ENCODE results near the gene C5orf24. TPM values are rescaled to one million over a fixed set of nuclear protein-coding genes. Genes with fewer than 3 reads are reported as not detected.

C5orf24 gene
- total and polyA plus RNA-seq, 2 experiments from 2014 or later = 36.4 to 41.2 TPM

DNA sequence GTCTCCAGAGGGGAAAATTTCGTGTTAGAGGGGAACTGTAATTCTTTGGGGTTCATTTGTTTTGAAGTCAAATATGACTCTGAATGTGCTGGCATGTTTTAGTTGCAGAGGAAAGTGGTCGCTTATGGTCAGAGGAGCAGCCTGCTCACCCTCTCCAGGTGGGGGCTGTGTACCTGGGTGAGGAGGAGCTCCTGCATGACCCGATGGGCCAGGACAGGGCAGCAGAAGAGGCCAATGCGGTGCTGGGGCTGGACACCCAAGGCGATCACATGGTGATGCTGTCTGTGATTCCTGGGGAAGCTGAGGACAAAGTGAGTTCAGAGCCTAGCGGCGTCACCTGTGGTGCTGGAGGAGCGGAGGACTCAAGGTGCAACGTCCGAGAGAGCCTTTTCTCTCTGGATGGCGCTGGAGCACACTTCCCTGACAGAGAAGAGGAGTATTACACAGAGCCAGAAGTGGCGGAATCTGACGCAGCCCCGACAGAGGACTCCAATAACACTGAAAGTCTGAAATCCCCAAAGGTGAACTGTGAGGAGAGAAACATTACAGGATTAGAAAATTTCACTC lies 41.9 kb downstream of the C5orf24 start:
- Histone ChIP-seq H3K9me3 (ENCODE audit: low read depth) (no peaks in the 10 kb centered on the region), H3K27me3 (replicated peaks; ENCODE audit: insufficient read depth) (no peaks in the 10 kb centered on the region), H3K4me3 (no peak overlapping the region), H3K4me1 (ENCODE audit: insufficient read depth) (no peaks in the 10 kb centered on the region), H3K4me2 (ENCODE audit: unreplicated experiment) (no peak overlapping the region), H3K36me3 (ENCODE audit: low read depth) (no peaks in the 10 kb centered on the region; the same call in 1 of the 2 replicates), H3K9me2 (ENCODE audit: insufficient read depth) (no peaks in the 10 kb centered on the region), H3K9ac (no peak overlapping the region), H3K27ac (no peak overlapping the region), H4K20me1 (ENCODE audit: insufficient read depth) (no peaks in the 10 kb centered on the region), H3F3A (ENCODE audit: insufficient read depth) (no peaks in the 10 kb centered on the region), H2AFZ (no peak overlapping the region), H3K79me2 (ENCODE audit: insufficient read depth) (peaks cover 94% of the 10 kb centered on the region)
- no peak for DNase-seq
- TF ChIP-seq EZH2 (IDR thresholded peaks at IDR 0.05; ENCODE audit: insufficient read depth, poor library complexity, severe bottlenecking) (no peak), EZH2phosphoT487 (IDR thresholded peaks at IDR 0.05; ENCODE audit: insufficient read depth, low read depth) (no peak)
- WGBS, 2 experiments (ENCODE audit: low coverage in 1 of 2, low lambda C conversion rate in 2 of 2, missing lambda C conversion rate in 2 of 2) = 88 to 92% methylated on average over 14 of the region's 14 CpGs
- in situ Hi-C loops (cut with MboI) = no loop called here

DNA sequence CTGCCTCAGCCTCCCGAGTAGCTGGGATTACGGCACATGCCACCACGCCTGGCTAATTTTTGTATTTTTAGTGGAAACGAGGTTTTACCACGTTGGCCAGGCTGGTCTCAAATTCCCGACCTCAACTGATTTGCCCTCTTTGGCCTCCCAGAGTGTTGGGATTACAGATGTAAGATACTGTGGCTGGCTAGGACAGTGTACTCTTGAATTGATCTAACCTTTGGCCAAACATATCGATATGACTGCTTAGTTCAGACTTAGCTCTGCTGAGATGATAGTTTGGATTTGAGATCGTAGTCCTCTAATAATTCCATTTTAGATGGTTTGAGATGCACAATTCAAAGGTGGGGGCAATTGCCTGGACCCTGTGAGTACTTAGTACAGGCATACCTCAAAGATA lies 43.6 kb downstream of the C5orf24 start:
- peaks cover 80% of the 10 kb centered on the region for H3K79me2 ChIP-seq (ENCODE audit: insufficient read depth)
- H3K36me3 ChIP-seq (ENCODE audit: low read depth) = peaks cover under 1% of the 10 kb centered on the region; the same call in 1 of the 2 replicates
- H3K4me3 ChIP-seq = no peak overlapping the region
- H3K9ac ChIP-seq = no peak overlapping the region
- no peaks in the 10 kb centered on the region for H3K27me3 ChIP-seq (replicated peaks; ENCODE audit: insufficient read depth)
- WGBS, 2 experiments (ENCODE audit: low coverage in 1 of 2, low lambda C conversion rate in 2 of 2, missing lambda C conversion rate in 2 of 2) = 93 to 95% methylated on average over 8 of the region's 8 CpGs
- no peaks in the 10 kb centered on the region for H4K20me1 ChIP-seq (ENCODE audit: insufficient read depth)
- no peaks in the 10 kb centered on the region for H3K4me1 ChIP-seq (ENCODE audit: insufficient read depth)
- no peak overlapping the region for H3K4me2 ChIP-seq (ENCODE audit: unreplicated experiment)
- in situ Hi-C loops (cut with MboI) = no loop called here
- H2AFZ ChIP-seq = no peak overlapping the region
- no peaks in the 10 kb centered on the region for H3K9me2 ChIP-seq (ENCODE audit: insufficient read depth)
- H3K9me3 ChIP-seq (ENCODE audit: low read depth) = no peaks in the 10 kb centered on the region
- H3K27ac ChIP-seq = no peak overlapping the region
- DNase-seq = no peak
- no peaks in the 10 kb centered on the region for H3F3A ChIP-seq (ENCODE audit: insufficient read depth)
- TF ChIP-seq EZH2 (IDR thresholded peaks at IDR 0.05; ENCODE audit: insufficient read depth, poor library complexity, severe bottlenecking) (no peak), EZH2phosphoT487 (IDR thresholded peaks at IDR 0.05; ENCODE audit: insufficient read depth, low read depth) (no peak)

DNA sequence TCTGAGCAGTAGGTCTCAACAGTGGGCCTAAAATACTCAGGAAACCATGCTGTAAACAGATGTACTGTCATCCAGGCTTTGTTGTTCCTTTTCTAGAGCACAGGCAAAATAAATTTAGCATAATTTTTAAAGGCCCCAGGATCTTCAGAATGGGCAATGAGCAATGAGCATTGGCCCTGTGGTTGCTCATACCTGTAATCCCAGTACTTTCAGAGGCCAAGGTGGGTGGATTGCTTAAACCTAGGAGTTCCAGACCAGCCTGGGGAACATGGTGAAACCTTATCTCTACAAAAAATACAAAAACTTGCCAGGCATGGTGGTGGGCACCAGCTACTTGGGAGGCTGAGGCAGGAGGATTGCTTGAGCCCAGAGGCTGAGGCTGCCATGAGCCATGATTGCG lies 45.7 kb downstream of the C5orf24 start:
- Histone ChIP-seq H3F3A (ENCODE audit: insufficient read depth) (no peaks in the 10 kb centered on the region), H3K4me3 (no peak overlapping the region), H3K27me3 (replicated peaks; ENCODE audit: insufficient read depth) (no peaks in the 10 kb centered on the region), H3K36me3 (ENCODE audit: low read depth) (peaks cover 3% of the 10 kb centered on the region; the same call in 1 of the 2 replicates), H3K79me2 (ENCODE audit: insufficient read depth) (peaks cover 58% of the 10 kb centered on the region), H3K4me2 (ENCODE audit: unreplicated experiment) (no peak overlapping the region), H4K20me1 (ENCODE audit: insufficient read depth) (no peaks in the 10 kb centered on the region), H3K9me3 (ENCODE audit: low read depth) (no peaks in the 10 kb centered on the region), H3K27ac (no peak overlapping the region), H3K9ac (no peak overlapping the region), H3K9me2 (ENCODE audit: insufficient read depth) (no peaks in the 10 kb centered on the region), H3K4me1 (ENCODE audit: insufficient read depth) (no peaks in the 10 kb centered on the region), H2AFZ (no peak overlapping the region)
- TF ChIP-seq EZH2 (IDR thresholded peaks at IDR 0.05; ENCODE audit: insufficient read depth, poor library complexity, severe bottlenecking) = no peak
- no peak for TF ChIP-seq EZH2phosphoT487 (IDR thresholded peaks at IDR 0.05; ENCODE audit: insufficient read depth, low read depth)
- DNase-seq = no peak
- in situ Hi-C loops (cut with MboI) = no loop called here
- WGBS, 2 experiments (ENCODE audit: low coverage in 1 of 2, low lambda C conversion rate in 2 of 2, missing lambda C conversion rate in 2 of 2) = 95 to 100% methylated on average over 1 of the region's 1 CpG

DNA sequence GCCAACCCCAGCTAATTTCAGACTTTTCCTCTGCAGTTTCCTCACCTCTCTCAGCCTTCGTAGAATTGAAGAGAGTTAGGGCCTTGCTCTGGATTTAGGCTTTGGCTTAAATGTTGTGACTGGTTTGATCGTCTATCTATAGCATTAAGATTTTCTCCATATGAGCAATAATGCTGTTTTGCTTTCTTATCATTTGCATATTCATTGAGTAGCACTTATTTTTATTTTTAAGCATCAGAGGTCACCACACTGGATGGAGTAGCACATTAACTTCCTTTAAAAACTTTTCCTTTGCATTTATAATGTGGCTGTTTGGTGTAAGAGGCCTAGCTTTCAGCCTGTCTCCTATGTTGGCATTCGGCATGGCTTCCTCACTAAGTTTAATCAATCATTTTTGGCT lies 46.5 kb downstream of the C5orf24 start:
- Histone ChIP-seq H3K27ac (no peak overlapping the region), H3F3A (ENCODE audit: insufficient read depth) (no peaks in the 10 kb centered on the region), H3K9me2 (ENCODE audit: insufficient read depth) (no peaks in the 10 kb centered on the region), H3K9ac (no peak overlapping the region), H3K36me3 (ENCODE audit: low read depth) (peaks cover 3% of the 10 kb centered on the region; the same call in 1 of the 2 replicates), H4K20me1 (ENCODE audit: insufficient read depth) (no peaks in the 10 kb centered on the region), H3K4me3 (no peak overlapping the region), H2AFZ (no peak overlapping the region), H3K79me2 (ENCODE audit: insufficient read depth) (peaks cover 50% of the 10 kb centered on the region), H3K4me1 (ENCODE audit: insufficient read depth) (no peaks in the 10 kb centered on the region), H3K27me3 (replicated peaks; ENCODE audit: insufficient read depth) (no peaks in the 10 kb centered on the region), H3K9me3 (ENCODE audit: low read depth) (no peaks in the 10 kb centered on the region), H3K4me2 (ENCODE audit: unreplicated experiment) (no peak overlapping the region)
- 95% methylated on average over 3 of the region's 3 CpGs for WGBS, 2 experiments (ENCODE audit: low coverage in 1 of 2, low lambda C conversion rate in 2 of 2, missing lambda C conversion rate in 2 of 2)
- no peak for DNase-seq
- TF ChIP-seq EZH2 (IDR thresholded peaks at IDR 0.05; ENCODE audit: insufficient read depth, poor library complexity, severe bottlenecking) = no peak
- no peak for TF ChIP-seq EZH2phosphoT487 (IDR thresholded peaks at IDR 0.05; ENCODE audit: insufficient read depth, low read depth)
- in situ Hi-C loops (cut with MboI) = no loop called here
